ENCODE data around the gene MYO7B.

The MYO7B gene

DNA sequence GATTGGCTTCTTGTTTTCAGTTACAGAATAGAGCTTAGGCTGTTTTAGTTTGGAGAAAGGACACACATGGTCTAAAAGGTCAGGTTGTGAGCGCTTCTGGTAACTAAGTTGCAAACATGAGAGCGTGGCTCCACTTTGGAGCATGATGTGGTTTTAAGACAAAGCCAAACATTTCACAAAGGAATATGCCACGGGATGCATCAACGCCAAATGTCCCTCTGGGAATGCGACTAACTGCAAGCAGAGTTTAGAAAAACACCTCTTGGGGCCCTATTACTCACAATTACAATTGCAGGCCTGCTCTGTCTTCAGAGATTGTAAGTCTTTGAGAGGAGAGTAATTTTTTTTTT lies 25.4 kb downstream of the MYO7B start:
- POLR2A ChIA-PET = no interaction called here
- CTCF ChIA-PET = no interaction called here
- peaks cover 0 to under 1% (median 0%) of the 10 kb centered on the region in 5 experiments for H3K9me3 ChIP-seq (ENCODE audit: control extremely low read depth in 1 of 5, control insufficient read depth in 4 of 5, insufficient read depth in 2 of 5, low read depth in 1 of 5, low read length in 4 of 5)
- H3K36me3 ChIP-seq (ENCODE audit: control insufficient read depth in 4 of 4, insufficient read depth in 4 of 4, low read length in 3 of 4) = no peaks in the 10 kb centered on the region
- H3K4me3 ChIP-seq (ENCODE audit: control insufficient read depth in 1 of 7, extremely low read depth in 1 of 7, insufficient read depth in 4 of 7, low read depth in 2 of 7, low read length in 6 of 7) = no peak overlapping the region
- H3K27me3 ChIP-seq (replicated peaks in 2 of 5; ENCODE audit: control insufficient read depth in 4 of 5, insufficient read depth in 5 of 5, low read length in 4 of 5) = peaks cover 0 to 2% (median 0%) of the 10 kb centered on the region in 5 experiments
- no peak for DNase-seq
- no peak overlapping the region for H3K27ac ChIP-seq (ENCODE audit: insufficient read depth in 1 of 2, low read depth in 1 of 2, low read length in 2 of 2, poor library complexity in 1 of 2, severe bottlenecking in 2 of 2)
- no peaks in the 10 kb centered on the region for H3K4me1 ChIP-seq (ENCODE audit: control extremely low read depth in 1 of 4, control insufficient read depth in 4 of 4, insufficient read depth in 4 of 4, low read length in 3 of 4)
- WGBS (ENCODE audit: insufficient coverage) = 93% methylated on average over 5 of the region's 5 CpGs

DNA sequence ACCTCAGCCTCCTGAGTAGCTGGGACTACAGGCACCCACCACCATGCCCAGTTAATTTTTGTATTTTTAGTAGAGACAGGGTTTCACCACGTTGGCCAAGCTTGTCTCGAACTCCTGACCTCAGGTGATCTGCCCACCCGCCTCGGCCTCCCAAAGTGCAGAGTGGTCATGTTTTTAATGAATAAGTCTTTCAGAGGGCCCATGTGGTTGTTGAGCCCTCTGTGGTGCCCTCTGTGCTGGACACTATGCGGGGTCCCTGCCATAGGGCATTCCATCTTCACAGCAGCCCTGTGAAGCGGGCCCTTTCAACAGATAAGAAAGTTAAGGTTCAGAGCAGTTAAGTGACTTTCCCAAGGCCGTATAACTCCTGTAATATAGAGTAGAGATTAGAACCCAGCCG lies 25.9 kb downstream of the MYO7B start:
- WGBS (ENCODE audit: insufficient coverage) = 94% methylated on average over 8 of the region's 8 CpGs

DNA sequence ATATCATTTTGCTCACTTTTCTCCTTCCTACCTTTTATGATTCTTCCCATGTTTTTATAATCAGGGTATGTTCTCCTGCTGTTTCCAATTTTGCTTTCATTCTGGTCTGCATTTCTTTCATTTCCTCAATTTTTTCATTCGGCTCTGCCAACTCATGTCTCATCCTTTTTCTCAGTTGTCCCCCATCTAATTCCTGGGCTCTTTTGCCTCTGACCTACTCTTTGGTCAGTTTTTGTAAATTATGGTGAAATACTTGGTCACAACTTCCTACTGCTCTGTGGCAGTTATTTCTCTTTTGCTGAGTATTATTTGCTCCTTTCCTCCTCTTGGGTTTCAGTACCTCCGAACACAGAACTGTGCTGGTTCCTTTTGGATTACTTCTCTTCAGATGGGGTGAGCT lies 27.5 kb downstream of the MYO7B start:
- no peak for DNase-seq
- WGBS (ENCODE audit: insufficient coverage) = 88% methylated on average over 1 of the region's 2 CpGs
- Histone ChIP-seq H3K4me1 (ENCODE audit: control extremely low read depth in 1 of 4, control insufficient read depth in 4 of 4, insufficient read depth in 4 of 4, low read length in 3 of 4) (no peaks in the 10 kb centered on the region), H3K27me3 (replicated peaks in 2 of 5; ENCODE audit: control insufficient read depth in 4 of 5, insufficient read depth in 5 of 5, low read length in 4 of 5) (peaks cover 0 to 2% (median 0%) of the 10 kb centered on the region in 5 experiments), H3K4me3 (ENCODE audit: control insufficient read depth in 1 of 7, extremely low read depth in 1 of 7, insufficient read depth in 4 of 7, low read depth in 2 of 7, low read length in 6 of 7) (no peak overlapping the region), H3K27ac (ENCODE audit: insufficient read depth in 1 of 2, low read depth in 1 of 2, low read length in 2 of 2, poor library complexity in 1 of 2, severe bottlenecking in 2 of 2) (no peak overlapping the region), H3K9me3 (ENCODE audit: control extremely low read depth in 1 of 5, control insufficient read depth in 4 of 5, insufficient read depth in 2 of 5, low read depth in 1 of 5, low read length in 4 of 5) (no peaks in the 10 kb centered on the region), H3K36me3 (ENCODE audit: control insufficient read depth in 4 of 4, insufficient read depth in 4 of 4, low read length in 3 of 4) (no peaks in the 10 kb centered on the region)
- ChIA-PET CTCF (no interaction called here), POLR2A (no interaction called here)

More for the DNA sequence above, 25.9 kb downstream of the MYO7B start:
- POLR2A ChIA-PET = no interaction called here
- Histone ChIP-seq H3K36me3 (ENCODE audit: control insufficient read depth in 4 of 4, insufficient read depth in 4 of 4, low read length in 3 of 4) (no peaks in the 10 kb centered on the region), H3K27me3 (replicated peaks in 2 of 5; ENCODE audit: control insufficient read depth in 4 of 5, insufficient read depth in 5 of 5, low read length in 4 of 5) (peaks cover 0 to 2% (median 0%) of the 10 kb centered on the region in 5 experiments), H3K27ac (ENCODE audit: insufficient read depth in 1 of 2, low read depth in 1 of 2, low read length in 2 of 2, poor library complexity in 1 of 2, severe bottlenecking in 2 of 2) (no peak overlapping the region), H3K9me3 (ENCODE audit: control extremely low read depth in 1 of 5, control insufficient read depth in 4 of 5, insufficient read depth in 2 of 5, low read depth in 1 of 5, low read length in 4 of 5) (no peaks in the 10 kb centered on the region), H3K4me1 (ENCODE audit: control extremely low read depth in 1 of 4, control insufficient read depth in 4 of 4, insufficient read depth in 4 of 4, low read length in 3 of 4) (no peaks in the 10 kb centered on the region), H3K4me3 (ENCODE audit: control insufficient read depth in 1 of 7, extremely low read depth in 1 of 7, insufficient read depth in 4 of 7, low read depth in 2 of 7, low read length in 6 of 7) (no peak overlapping the region)
- DNase-seq = no peak
- CTCF ChIA-PET = no interaction called here

DNA sequence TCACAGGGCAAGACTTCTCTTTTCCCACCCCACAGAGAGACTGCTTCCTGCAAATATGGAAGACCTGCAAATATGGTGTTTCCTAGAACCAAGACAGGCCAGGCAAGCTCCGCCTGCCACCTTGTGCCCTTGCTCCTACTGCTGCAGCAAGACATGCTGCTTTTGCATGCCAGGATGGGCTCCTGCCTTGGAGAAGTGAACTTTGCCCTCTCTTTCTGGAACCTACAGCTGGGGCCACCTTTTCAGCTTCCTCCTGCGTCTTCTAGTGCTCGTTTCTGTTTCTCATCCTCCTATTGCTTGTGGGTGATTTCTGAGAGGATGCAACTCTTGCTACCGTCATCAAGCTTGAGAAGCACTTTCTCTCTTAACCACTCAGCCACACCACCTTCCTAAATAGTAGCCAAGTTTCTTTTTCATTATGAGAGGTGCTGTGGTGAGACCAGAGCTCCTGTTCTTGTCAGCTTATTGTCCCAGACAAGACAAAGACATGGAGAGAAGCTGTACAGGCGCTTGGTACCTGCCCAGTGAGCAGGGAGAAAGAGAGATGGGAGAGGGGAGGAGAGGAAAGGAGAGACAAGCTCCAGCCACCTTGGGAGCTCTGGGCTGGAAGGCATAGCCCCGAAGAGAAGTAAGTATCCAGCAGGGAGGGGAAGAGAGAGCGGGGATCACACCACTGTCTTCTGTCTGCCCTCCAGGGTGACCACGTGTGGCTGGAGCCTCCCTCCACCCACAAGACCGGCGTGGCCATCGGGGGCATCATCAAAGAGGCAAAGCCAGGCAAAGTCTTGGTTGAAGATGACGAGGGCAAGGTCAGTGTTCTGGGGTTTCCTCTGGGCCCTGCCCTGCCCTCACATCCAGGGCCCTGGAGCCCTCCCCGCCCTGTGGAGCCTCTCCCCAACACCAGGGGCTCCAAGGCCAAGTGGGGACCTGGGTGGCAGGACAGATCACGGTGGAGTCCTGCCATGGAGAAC lies 28.3 kb downstream of the MYO7B start:
- H3K4me3 ChIP-seq (ENCODE audit: control insufficient read depth in 1 of 7, extremely low read depth in 1 of 7, insufficient read depth in 4 of 7, low read depth in 2 of 7, low read length in 6 of 7) = no peak overlapping the region
- CTCF ChIA-PET = interaction anchor here (0.7 kb wide), 1 partner anchor 22 kb away, joined by 3 read pairs; no protein-coding TSS in a partner anchor

DNA sequence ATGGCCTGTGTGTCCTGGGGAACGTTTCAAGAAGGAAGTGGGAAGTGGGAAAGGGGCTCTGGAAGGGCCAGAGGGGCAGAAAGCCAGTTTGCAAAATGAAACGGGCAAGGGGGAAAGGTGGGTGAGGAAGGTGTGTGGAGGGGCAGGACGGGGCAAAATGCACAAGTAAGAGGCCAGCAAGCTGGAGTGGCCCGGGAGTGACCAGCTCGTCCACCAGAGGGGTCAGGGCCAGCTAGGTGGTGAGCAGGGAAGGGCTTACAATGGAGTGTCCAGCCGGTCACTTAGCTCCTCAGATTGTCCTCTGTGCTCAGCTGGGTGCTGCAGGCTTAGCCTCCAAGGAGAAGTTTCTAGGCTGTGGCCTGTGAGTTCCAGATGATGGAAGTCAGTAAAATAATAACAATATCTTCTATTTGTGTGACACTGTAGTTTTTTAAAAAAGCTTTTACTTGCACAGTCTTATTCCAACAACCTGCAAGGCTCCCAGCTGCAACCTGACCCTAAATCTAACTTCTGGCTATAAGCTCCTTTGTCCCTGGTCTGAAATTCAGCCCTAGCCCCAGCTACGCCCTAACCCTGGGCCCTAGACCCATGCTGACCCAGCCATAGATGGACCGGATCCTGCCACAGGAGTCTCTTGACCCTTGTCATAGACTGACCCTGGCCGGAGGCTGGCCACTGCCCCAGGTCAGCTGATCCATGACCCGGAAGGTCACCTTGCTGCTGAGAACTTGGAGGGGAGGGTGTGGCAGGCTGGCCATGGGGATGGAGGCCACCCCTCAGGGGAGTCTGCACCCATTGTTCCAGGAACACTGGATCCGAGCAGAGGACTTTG lies 29.2 kb downstream of the MYO7B start:
- Histone ChIP-seq H3K27ac (ENCODE audit: insufficient read depth in 1 of 2, low read depth in 1 of 2, low read length in 2 of 2, poor library complexity in 1 of 2, severe bottlenecking in 2 of 2) (no peak overlapping the region), H3K4me1 (ENCODE audit: control extremely low read depth in 1 of 4, control insufficient read depth in 4 of 4, insufficient read depth in 4 of 4, low read length in 3 of 4) (no peaks in the 10 kb centered on the region), H3K36me3 (ENCODE audit: control insufficient read depth in 4 of 4, insufficient read depth in 4 of 4, low read length in 3 of 4) (no peaks in the 10 kb centered on the region), H3K9me3 (ENCODE audit: control extremely low read depth in 1 of 5, control insufficient read depth in 4 of 5, insufficient read depth in 2 of 5, low read depth in 1 of 5, low read length in 4 of 5) (no peaks in the 10 kb centered on the region), H3K27me3 (replicated peaks in 2 of 5; ENCODE audit: control insufficient read depth in 4 of 5, insufficient read depth in 5 of 5, low read length in 4 of 5) (peaks cover 0 to 2% (median 0%) of the 10 kb centered on the region in 5 experiments), H3K4me3 (ENCODE audit: control insufficient read depth in 1 of 7, extremely low read depth in 1 of 7, insufficient read depth in 4 of 7, low read depth in 2 of 7, low read length in 6 of 7) (no peak overlapping the region)
- WGBS (ENCODE audit: insufficient coverage) = 92% methylated on average over 8 of the region's 11 CpGs
- ChIA-PET CTCF (no interaction called here), POLR2A (no interaction called here)
- DNase-seq = no peak

More for the DNA sequence above, 28.3 kb downstream of the MYO7B start:
- no peak for DNase-seq
- Histone ChIP-seq H3K27me3 (replicated peaks in 2 of 5; ENCODE audit: control insufficient read depth in 4 of 5, insufficient read depth in 5 of 5, low read length in 4 of 5) (peaks cover 0 to 2% (median 0%) of the 10 kb centered on the region in 5 experiments), H3K9me3 (ENCODE audit: control extremely low read depth in 1 of 5, control insufficient read depth in 4 of 5, insufficient read depth in 2 of 5, low read depth in 1 of 5, low read length in 4 of 5) (no peaks in the 10 kb centered on the region), H3K36me3 (ENCODE audit: control insufficient read depth in 4 of 4, insufficient read depth in 4 of 4, low read length in 3 of 4) (no peaks in the 10 kb centered on the region), H3K27ac (ENCODE audit: insufficient read depth in 1 of 2, low read depth in 1 of 2, low read length in 2 of 2, poor library complexity in 1 of 2, severe bottlenecking in 2 of 2) (no peak overlapping the region), H3K4me1 (ENCODE audit: control extremely low read depth in 1 of 4, control insufficient read depth in 4 of 4, insufficient read depth in 4 of 4, low read length in 3 of 4) (no peaks in the 10 kb centered on the region)
- 85% methylated on average over 11 of the region's 14 CpGs for WGBS (ENCODE audit: insufficient coverage)
- POLR2A ChIA-PET = no interaction called here

DNA sequence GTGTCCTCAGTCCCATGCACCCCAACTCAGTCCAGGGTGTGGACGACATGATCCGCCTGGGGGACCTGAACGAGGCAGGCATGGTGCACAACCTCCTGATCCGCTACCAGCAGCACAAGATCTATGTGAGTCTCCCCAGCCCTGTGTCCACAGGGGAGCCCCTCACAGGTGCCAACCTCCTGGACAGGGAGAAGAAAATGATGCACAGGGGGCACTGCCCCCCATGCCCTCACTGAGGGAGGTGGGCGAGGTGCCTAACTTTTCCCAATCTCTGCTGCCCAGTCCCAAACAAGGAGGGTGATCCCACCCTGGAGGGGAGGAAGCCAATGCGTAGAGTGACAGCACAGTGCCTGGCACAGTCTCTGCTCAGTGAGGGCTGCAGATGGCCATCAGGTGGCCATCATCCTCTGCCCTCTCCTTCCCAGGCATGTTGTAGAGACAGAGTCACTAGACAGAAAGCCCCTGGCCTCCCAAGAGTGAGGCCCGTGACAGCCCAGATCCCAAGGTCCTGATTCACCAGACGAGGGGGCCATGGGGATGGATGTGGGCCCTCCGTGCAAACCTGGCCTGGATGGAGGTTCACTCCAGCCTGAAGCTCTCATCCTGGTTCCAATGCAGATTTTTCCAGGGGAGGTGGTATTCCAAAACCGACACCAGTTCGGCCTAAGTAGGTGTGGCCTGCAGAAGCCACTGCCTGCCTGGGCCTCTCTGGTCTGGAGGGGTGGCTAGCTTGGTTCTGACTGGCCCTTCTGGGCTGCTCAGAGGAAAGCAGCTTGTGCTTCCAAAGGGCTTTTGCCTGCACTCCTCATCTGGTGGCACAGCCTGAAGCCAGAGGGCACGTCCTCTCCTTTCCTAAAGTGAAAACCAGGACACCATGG lies 30.0 kb downstream of the MYO7B start:
- Histone ChIP-seq H3K9me3 (ENCODE audit: control extremely low read depth in 1 of 5, control insufficient read depth in 4 of 5, insufficient read depth in 2 of 5, low read depth in 1 of 5, low read length in 4 of 5) (no peaks in the 10 kb centered on the region), H3K27me3 (replicated peaks in 2 of 5; ENCODE audit: control insufficient read depth in 4 of 5, insufficient read depth in 5 of 5, low read length in 4 of 5) (no peaks in the 10 kb centered on the region), H3K27ac (ENCODE audit: insufficient read depth in 1 of 2, low read depth in 1 of 2, low read length in 2 of 2, poor library complexity in 1 of 2, severe bottlenecking in 2 of 2) (no peak overlapping the region), H3K36me3 (ENCODE audit: control insufficient read depth in 4 of 4, insufficient read depth in 4 of 4, low read length in 3 of 4) (no peaks in the 10 kb centered on the region), H3K4me3 (ENCODE audit: control insufficient read depth in 1 of 7, extremely low read depth in 1 of 7, insufficient read depth in 4 of 7, low read depth in 2 of 7, low read length in 6 of 7) (no peak overlapping the region), H3K4me1 (ENCODE audit: control extremely low read depth in 1 of 4, control insufficient read depth in 4 of 4, insufficient read depth in 4 of 4, low read length in 3 of 4) (no peaks in the 10 kb centered on the region)
- POLR2A ChIA-PET = no interaction called here
- DNase-seq = no peak
- 97% methylated on average over 12 of the region's 12 CpGs for WGBS (ENCODE audit: insufficient coverage)
- CTCF ChIA-PET = no interaction called here

Measured in common myeloid progenitor, CD34-positive (primary cell).